Keratinocyte (primary cell): ENCODE measurements around the gene SLC7A1. TPM values are rescaled to one million over a fixed set of nuclear protein-coding genes. Genes with fewer than 3 reads are reported as not detected.

Source experiments
- DNase-seq: peaks from one replicate; pipeline ENCODE4 v3.0.0-alpha.2; 2011; ENCODE audit warnings: low read depth, missing footprints, low spot score
- FAIRE-seq: peaks from 2 replicates; lab custom pipeline; 2011; peaks lifted over from hg19 to GRCh38; lab: Jason Lieb, UNC
- H2AFZ ChIP-seq: 2 replicates; pipeline ENCODE4 v1.6.0; 2012; ENCODE audit warnings: low read length, control low read depth, inconsistent platforms; ENCODE audit not compliant: control insufficient read depth
- H3K27ac ChIP-seq: 2 replicates; pipeline ENCODE4 v1.5.1; 2011; ENCODE audit warnings: low read length; ENCODE audit not compliant: control insufficient read depth, insufficient read depth
- H3K27me3 ChIP-seq: 3 replicates; pipeline ENCODE4 v1.6.0; 2011; ENCODE audit warnings: low read length; ENCODE audit not compliant: control insufficient read depth, insufficient read depth; ENCODE audit errors: extremely low read depth
- H3K36me3 ChIP-seq, 2 experiments: 2 replicates in 1 of 2; 3 replicates in 1 of 2; pipeline ENCODE4 v1.5.1; 2011; ENCODE audit warnings: low read length in 2 of 2, mild to moderate bottlenecking in 1 of 2; ENCODE audit not compliant: control insufficient read depth in 2 of 2, insufficient read depth in 2 of 2; ENCODE audit errors: extremely low read depth in 1 of 2
- H3K4me1 ChIP-seq: 3 replicates; pipeline ENCODE4 v1.5.1; 2011; ENCODE audit warnings: low read length; ENCODE audit not compliant: control insufficient read depth, insufficient read depth; ENCODE audit errors: extremely low read depth
- H3K4me2 ChIP-seq: 3 replicates; pipeline ENCODE4 v1.6.0; 2011; ENCODE audit warnings: low read depth, low read length; ENCODE audit not compliant: control insufficient read depth, insufficient read depth; ENCODE audit errors: extremely low read depth
- H3K4me3 ChIP-seq, 3 experiments: fragments of 200-600 bp in 1 of 3; sonication (generic) in 1 of 3; 2 replicates in 2 of 3; 3 replicates in 1 of 3; pipeline ENCODE4 v1.5.1; 2011 to 2016; ENCODE audit warnings: low read length in 3 of 3, mild to moderate bottlenecking in 3 of 3, control low read depth in 2 of 3, inconsistent platforms in 1 of 3, low read depth in 1 of 3, mixed read lengths in 1 of 3, mixed run types in 1 of 3, moderate library complexity in 1 of 3; ENCODE audit not compliant: control insufficient read depth in 2 of 3, insufficient read depth in 2 of 3; ENCODE audit errors: extremely low read depth in 1 of 3
- H3K79me2 ChIP-seq: 2 replicates; pipeline ENCODE4 v1.6.0; 2012; ENCODE audit warnings: low read length; ENCODE audit not compliant: control insufficient read depth, insufficient read depth
- H3K9ac ChIP-seq: 3 replicates; pipeline ENCODE4 v1.6.0; 2011; ENCODE audit warnings: low read length; ENCODE audit not compliant: control insufficient read depth, insufficient read depth; ENCODE audit errors: extremely low read depth
- H3K9me1 ChIP-seq: 3 replicates; pipeline ENCODE4 v1.6.0; 2011; ENCODE audit warnings: low read length; ENCODE audit not compliant: control insufficient read depth, insufficient read depth; ENCODE audit errors: extremely low read depth
- H3K9me3 ChIP-seq: 2 replicates; pipeline ENCODE4 v1.5.1; 2012; ENCODE audit warnings: low read depth, low read length; ENCODE audit not compliant: control insufficient read depth
- H4K20me1 ChIP-seq: 3 replicates; pipeline ENCODE4 v1.6.0; 2011; ENCODE audit warnings: low read length; ENCODE audit not compliant: control insufficient read depth, insufficient read depth; ENCODE audit errors: extremely low read depth
- CTCF ChIP-seq, 3 experiments: IDR thresholded peaks in 1 of 3; conservative IDR thresholded peaks in 1 of 3; optimal IDR thresholded peaks in 1 of 3; 2 replicates in 2 of 3; 3 replicates in 1 of 3; pipeline versions ENCODE3 to v1.5.1; 2011; ENCODE audit warnings: low read length in 3 of 3, mild to moderate bottlenecking in 3 of 3, moderate library complexity in 2 of 3, control low read depth in 1 of 3, inconsistent platforms in 1 of 3; ENCODE audit not compliant: insufficient read depth in 2 of 3; ENCODE audit errors: extremely low read depth in 1 of 3
- EZH2 ChIP-seq: IDR thresholded peaks from one replicate; pipeline ENCODE4 v1.6.1; 2012; ENCODE audit warnings: inconsistent platforms, mild to moderate bottlenecking, low read length, moderate library complexity
- dilution Hi-C: fragments of 300-500 bp; cut with MboI; formaldehyde crosslinking; loops from one replicate; pipeline ENCODE4 v1.7.0; 2020; ENCODE audit warnings: low sequenced_read_pairs; ENCODE audit not compliant: extremely low pct_ligation_motif_present
- polyA plus RNA-seq, 5 experiments: library from polyadenylated mRNA; depleted of rRNA in 3 of 5; stranded (reverse) in 3 of 5; stranded (forward) in 1 of 5; unstranded in 1 of 5; fragments of >200 nt; gene quantifications; 1 replicate in 1 of 5; 2 replicates in 3 of 5; 3 replicates in 1 of 5; pipeline versions ENCODE4 v1.2.1 to v1.2.3, GENCODE V29; 2011 to 2012; ENCODE audit warnings: missing spikeins in 2 of 5, low read depth in 1 of 5, low replicate concordance in 1 of 5

The SLC7A1 gene
- polyA plus RNA-seq, 1 donor (not counting 4 experiments of a cell fraction or from before 2014, with no cell fraction given), result 41.5 TPM

- H3K4me2 ChIP-seq, result peak overlapping the region; percentile 70
- no peaks in the 10 kb centered on the region for H4K20me1 ChIP-seq
- no peak for DNase-seq
- TF ChIP-seq EZH2 (peak; percentile 23), CTCF (optimal IDR thresholded peaks at IDR 0.05 in 1 of 3, IDR thresholded peaks at IDR 0.05 in 1 of 3, conservative IDR thresholded peaks at IDR 0.05 in 1 of 3; ENCODE audit: extremely low read depth in 1 of 3, insufficient read depth in 2 of 3, low read length in 3 of 3) (no peak)
- no peaks in the 10 kb centered on the region for H3K4me1 ChIP-seq
- peaks cover 15% of the 10 kb centered on the region for H3K27me3 ChIP-seq
- H3K36me3 ChIP-seq, result no peaks in the 10 kb centered on the region
- H3K9me1 ChIP-seq, result no peaks in the 10 kb centered on the region
- H2AFZ ChIP-seq, result no peak overlapping the region
- FAIRE-seq, result peak; percentile 13
- dilution Hi-C loops, result no loop called here
- H3K79me2 ChIP-seq, result no peaks in the 10 kb centered on the region
- H3K4me3 ChIP-seq, result peak overlapping the region in 1 of 3 experiments; percentile 14
- H3K27ac ChIP-seq, result no peak overlapping the region
- no peaks in the 10 kb centered on the region for H3K9me3 ChIP-seq
- H3K9ac ChIP-seq, result no peak overlapping the region
Observed at GRCh38 chr13:29503041-29503837, 92.2 kb downstream of the SLC7A1 start.

GRCh38 chr13:29502391-29503008 is 93.0 kb downstream of the SLC7A1 start:
- FAIRE-seq (no peak), DNase-seq (no peak)
- H3K36me3 ChIP-seq, result no peaks in the 10 kb centered on the region
- no peaks in the 10 kb centered on the region for H3K79me2 ChIP-seq
- H4K20me1 ChIP-seq, result no peaks in the 10 kb centered on the region
- H3K9me3 ChIP-seq, result no peaks in the 10 kb centered on the region
- peak; percentile 14 for TF ChIP-seq EZH2
- TF ChIP-seq CTCF (optimal IDR thresholded peaks at IDR 0.05 in 1 of 3, IDR thresholded peaks at IDR 0.05 in 1 of 3, conservative IDR thresholded peaks at IDR 0.05 in 1 of 3; ENCODE audit: extremely low read depth in 1 of 3, insufficient read depth in 2 of 3, low read length in 3 of 3), result no peak
- no peak overlapping the region for H3K9ac ChIP-seq
- H3K9me1 ChIP-seq, result no peaks in the 10 kb centered on the region
- H3K4me3 ChIP-seq, result no peak overlapping the region
- H3K27me3 ChIP-seq, result peaks cover 19% of the 10 kb centered on the region
- H3K4me1 ChIP-seq, result no peaks in the 10 kb centered on the region
- dilution Hi-C loops, result no loop called here
- no peak overlapping the region for H3K27ac ChIP-seq
- peak overlapping the region; percentile 70 for H3K4me2 ChIP-seq
- no peak overlapping the region for H2AFZ ChIP-seq
